DMS53 (cell line): Measurements from ENCODE around the gene CXCR3.
"Not testable (repeated sequence)": the region's sequence is repeated elsewhere in the genome, so short reads cannot be mapped to it uniquely, and the experiment has no call there.

Source experiments
- DNase-seq: peaks from one replicate; lab custom pipeline; 2025; lab: John Stamatoyannopoulos, UW

The CXCR3 gene

DNA sequence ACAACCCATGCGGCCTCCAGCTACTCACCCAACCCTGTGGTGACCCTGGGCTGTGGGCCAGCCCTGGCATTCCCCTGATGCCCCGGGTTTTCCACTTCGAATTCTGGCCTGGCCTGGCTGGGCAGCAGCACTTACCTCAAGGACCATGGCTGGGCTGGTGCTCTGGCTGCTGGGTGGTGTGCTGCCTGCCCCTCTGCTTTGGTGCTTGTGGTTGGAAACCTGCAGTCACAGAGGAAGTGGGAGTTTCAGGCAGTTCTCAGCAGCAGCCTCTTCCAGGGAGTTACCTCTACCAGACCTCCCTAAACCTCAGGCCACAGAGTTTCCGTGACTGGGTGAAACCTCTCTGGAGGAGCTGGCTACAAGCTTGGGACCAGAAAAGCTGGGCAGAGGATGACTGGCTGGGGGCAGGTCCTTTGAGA, at the start of gene CXCR3:
Gene CXCR3 (minus strand): TSS at position 209 of the 419 bp plus-strand sequence. CDS start 62 bp downstream, at position 147.
- DNase-seq, result no peak

- DNase-seq, result peak; percentile 96
Measured at GRCh38 chrX:71667328-71668247, 49.3 kb upstream of the CXCR3 start, which contains the start of gene LOC101059915. Gene LOC101059915 (plus strand): TSS chrX:71667546.

GRCh38 chrX:71666240-71667223, 48.2 kb upstream of the CXCR3 start:
- peak; percentile 57 for DNase-seq

GRCh38 chrX:71665747-71666146, 47.4 kb upstream of the CXCR3 start:
- DNase-seq, result no peak

- DNase-seq, result no peak
Measured at GRCh38 chrX:71664889-71665491, 46.7 kb upstream of the CXCR3 start.

DNA sequence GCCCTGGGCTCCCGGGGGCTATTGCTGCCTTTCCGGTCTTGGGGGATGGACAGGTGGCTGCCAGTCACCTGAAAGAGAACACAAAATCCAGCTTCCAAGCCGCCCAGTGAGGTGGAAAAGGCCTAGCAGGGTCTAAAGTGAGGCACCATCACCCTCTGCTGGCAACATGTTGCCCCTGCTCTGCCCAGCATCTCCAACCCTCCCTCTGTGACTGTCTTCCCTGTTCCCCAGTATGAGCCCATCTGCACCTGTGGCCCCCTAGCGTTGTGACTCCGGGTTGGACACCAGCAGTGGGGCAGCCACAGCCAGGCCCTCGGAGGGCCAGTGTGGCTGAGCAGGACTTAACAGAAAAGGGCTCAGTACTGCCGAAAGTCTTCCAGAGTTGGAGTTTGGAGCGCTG, 45.9 kb upstream of the CXCR3 start:
- DNase-seq, result peak; percentile 75

GRCh38 chrX:71663238-71663637, 44.9 kb upstream of the CXCR3 start:
- DNase-seq, result not testable (repeated sequence)

DNA sequence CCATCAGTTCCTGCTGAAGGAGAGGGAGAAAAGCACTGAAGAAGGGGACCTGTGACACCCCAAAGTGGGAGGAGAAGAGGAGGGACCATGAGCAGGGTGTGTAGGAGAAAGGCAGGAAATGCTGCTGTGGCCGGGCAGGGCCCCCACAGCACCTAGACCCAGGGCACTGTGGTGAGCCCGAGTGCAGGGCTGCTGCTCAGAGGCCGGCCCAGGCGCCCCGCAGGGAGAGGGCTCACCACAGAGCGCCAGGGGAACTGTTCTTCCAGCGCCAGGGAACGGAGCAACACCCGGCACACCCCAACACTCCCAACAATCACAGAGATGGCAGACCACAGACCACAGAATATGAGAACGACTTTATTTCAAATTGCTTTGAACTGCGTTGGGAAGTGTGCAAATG, 44.3 kb upstream of the CXCR3 start:
- DNase-seq, result not testable (repeated sequence)

GRCh38 chrX:71661919-71662318, 43.6 kb upstream of the CXCR3 start:
- no peak for DNase-seq

DNA sequence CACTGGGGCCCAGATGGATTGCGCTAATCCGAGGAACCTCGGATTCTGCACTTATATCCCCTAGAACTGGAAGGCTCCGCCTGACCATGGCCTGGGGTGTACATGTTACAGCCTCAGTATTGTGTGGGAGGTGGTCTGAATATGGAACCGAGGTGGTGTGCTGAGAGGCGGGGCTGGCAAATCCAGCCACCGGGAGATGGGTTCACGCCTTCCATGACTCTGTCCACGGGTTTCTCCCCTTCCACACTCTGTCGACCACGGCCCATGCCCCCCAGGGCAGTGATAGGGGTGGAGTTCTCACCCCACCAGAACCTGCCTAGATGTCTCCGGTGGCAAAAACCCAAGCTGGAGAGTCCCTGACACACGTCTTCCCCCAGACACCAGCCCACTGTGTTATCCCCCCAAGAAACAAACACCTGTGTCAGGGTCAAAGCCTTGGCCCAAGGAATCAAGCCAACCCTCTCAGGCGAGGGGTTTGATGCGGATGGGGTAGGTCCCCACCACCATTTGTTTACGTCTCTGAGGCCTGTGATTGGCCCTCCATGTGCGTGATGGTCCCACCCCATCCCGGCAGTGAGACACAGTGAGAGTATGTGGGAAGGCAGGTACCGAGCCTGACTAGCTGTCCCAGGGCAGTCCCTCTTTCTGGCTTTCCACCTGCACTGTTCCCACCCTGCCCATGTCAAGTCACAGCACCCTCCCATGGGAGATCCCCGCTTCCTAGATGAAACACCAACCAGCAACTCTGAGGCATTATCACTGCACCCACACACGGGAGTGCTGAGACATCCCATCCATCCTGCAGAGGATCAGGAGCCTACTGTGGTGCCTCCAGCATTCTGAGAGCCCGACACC, 42.5 kb upstream of the CXCR3 start:
- no peak for DNase-seq

DNA sequence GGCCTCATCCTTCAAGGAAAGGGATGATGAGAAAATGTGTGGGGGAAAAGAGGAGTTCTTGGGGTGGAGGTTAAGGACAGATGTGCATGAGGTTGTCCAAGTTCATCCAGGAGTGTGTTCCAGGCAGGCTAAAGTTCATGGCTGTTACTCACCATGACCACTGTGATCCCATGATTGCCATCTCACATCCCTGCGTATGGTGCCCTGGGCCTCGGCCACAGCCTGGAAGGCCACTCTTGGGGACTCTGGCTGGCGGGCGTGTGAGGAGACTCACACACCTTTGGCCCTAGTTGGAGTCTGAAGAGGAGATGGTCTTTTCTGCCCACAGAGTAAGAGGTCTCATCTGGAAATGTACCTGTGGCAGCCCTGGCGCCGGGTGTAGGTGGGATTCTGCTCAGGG, 41.6 kb upstream of the CXCR3 start:
- DNase-seq, result no peak

DNA sequence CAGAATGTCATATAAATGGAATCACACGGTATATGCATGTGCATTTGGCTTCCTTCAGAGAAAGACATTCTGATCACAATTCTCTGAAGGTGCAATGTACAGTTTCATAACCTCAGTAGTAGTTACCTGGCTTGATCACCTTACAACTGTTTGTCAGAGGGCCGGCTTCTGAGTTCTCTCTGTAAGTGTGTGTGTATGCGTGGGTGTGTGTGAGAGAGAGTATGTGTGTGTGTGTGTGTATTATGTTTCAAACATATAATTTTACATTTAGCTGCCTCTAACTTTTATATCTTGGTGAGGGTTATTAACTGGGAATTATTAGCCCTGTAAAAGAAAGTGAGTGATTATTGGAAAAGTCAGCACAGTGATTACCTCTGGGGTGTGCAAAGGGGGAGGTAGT, 41.0 kb upstream of the CXCR3 start:
- DNase-seq, result no peak

- DNase-seq, result no peak
Measured at GRCh38 chrX:71657267-71657666, 39.0 kb upstream of the CXCR3 start.

- DNase-seq, result no peak
Measured at GRCh38 chrX:71653344-71653743, 35.0 kb upstream of the CXCR3 start.

- peak; percentile 81 for DNase-seq
Measured at GRCh38 chrX:71652405-71652804, 34.1 kb upstream of the CXCR3 start.

GRCh38 chrX:71650333-71650969, 32.1 kb upstream of the CXCR3 start:
- DNase-seq, result peak; percentile 66

- DNase-seq, result not testable (repeated sequence)
Measured at GRCh38 chrX:71644406-71644805, 26.1 kb upstream of the CXCR3 start.

DNA sequence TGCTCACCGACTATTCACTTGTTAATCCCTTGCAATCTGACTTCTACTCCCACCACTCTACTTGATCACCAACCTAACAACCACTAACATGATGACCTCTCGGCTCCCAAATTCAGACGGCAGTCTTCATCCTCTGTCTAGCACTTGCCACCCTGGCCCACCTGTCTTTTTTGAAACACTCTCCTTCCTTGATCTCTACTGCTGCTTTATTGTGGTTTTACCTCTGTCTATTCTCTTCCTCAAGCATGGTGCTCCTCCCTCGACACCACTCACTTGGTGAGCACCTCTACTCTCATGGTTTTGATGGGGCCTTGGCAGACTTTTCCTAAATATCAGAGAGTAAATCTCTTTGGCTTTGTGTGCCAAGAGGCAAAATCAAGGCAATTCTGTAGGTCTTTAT, 21.7 kb upstream of the CXCR3 start:
- DNase-seq, result no peak

DNA sequence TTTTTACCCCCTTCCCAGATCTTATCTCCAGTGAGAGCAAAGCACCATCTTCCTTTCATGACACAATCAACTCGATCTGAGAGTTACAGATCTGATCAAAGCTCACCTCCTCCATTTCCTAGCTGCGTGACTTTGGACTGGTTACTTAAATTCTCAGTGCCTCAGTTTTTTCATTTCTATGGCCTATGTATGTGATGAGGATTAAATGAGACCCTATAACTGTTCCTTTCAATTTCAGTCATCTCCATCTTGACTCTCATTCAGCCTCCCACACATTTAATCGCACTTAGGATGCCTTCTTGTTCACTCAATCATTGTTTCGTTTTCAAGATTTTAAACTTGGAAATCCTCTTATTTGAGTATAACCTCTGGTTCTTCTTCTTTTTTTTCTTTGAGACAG, 20.1 kb upstream of the CXCR3 start:
- no peak for DNase-seq

- peak; percentile 46 for DNase-seq
Measured at GRCh38 chrX:71637848-71638247, 19.5 kb upstream of the CXCR3 start.

DNA sequence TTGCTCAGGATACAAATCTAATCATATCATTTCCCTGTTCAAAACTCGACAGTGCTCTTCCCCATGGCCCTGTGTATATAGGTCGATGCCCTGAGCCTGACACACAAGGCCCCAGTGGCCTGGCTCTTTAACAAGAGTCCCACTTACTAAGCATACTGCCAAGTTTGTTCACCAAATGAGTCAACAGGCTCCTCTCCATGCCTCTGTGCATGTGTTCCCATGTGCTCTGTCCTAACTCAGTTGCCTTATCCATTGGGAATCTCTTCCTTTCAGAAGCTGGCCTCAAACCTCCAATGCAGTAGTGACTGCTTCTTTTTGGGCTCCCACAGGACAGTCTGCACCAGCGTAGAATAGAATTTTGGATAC, 18.9 kb upstream of the CXCR3 start:
- DNase-seq, result peak; percentile 78
